Middle frontal gyrus (tissue), 1 donor: ENCODE data around the gene SPIRE2.

Experiments
- DNase-seq: peaks from one replicate; pipeline ENCODE4 v3.0.0-alpha.2; 2015; ENCODE audit warnings: low spot score; ENCODE audit errors: extremely low spot score

SPIRE2 gene

GRCh38 chr16:89837014-89837546 is 8.8 kb downstream of the SPIRE2 start:
- DNase-seq, result no peak

DNA sequence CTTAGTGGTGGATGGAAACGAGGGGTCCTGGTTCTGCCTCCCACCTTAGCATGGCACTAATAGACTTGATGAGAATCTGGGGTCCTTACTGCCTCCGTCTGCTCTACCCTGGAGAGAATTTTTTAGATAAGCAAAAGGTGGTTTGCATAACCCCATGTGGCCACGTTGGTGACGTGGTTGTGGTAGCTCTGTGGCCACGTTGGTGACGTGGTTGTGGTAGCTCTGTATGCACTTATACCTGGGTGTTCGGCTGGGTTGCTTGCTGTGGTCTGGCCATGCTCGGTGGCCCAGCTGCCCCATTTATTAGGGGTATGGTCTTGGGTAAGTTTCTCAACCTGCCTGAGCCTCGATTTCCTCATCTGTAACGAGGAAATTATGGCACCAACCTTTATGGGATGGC is 13.0 kb downstream of the SPIRE2 start:
- no peak for DNase-seq

- DNase-seq, result no peak
These were observed 14.5 kb downstream of the SPIRE2 start for GRCh38 chr16:89842471-89843408.

DNA sequence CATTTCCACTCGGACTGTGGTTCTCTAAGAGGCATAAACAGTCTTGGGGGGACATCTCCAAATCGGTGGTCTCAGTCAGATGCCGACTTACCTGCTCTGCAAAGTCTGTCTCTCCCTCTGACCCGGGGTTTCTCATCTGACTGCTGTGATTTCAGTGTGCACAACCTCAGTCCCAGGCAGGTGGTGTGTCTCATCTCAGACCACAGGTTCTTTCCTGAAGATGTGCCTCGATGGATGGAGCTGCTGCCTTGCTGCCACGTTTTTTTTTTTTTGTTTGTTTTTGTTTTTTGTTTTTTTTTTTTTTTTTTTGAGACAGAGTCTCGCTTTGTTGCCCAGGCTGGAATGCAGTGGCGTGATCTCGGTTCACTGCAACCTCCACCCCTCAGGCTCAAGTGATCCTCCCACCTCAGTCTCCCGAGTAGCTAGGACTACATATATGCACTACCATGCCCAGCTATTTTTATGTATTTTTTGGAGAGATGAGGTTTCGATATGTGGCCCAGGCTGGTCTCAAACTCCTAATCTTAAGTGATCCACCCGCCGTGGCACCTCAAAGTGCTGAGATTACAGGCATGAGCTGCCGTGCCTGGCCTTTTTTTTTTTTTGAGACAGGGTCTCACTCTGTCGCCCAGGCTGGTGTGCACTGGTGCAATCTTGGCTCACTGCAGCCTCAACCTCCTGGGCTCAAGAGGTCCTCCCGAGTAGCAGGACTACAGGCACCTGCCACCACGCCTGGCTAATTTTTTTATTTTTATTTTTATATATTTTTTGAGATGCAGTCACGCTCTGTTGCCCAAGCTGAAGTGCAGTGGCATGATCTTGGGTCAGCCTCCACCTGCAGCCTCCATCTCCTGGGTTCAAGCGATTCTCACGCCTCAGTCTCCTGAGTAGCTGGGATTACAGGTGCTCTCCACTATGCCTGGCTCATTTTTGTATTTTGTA is 15.4 kb downstream of the SPIRE2 start:
- DNase-seq, result no peak

GRCh38 chr16:89844739-89845339 is 16.6 kb downstream of the SPIRE2 start:
- DNase-seq, result no peak

- no peak for DNase-seq
These were observed 17.1 kb downstream of the SPIRE2 start for GRCh38 chr16:89845417-89845816.

DNA sequence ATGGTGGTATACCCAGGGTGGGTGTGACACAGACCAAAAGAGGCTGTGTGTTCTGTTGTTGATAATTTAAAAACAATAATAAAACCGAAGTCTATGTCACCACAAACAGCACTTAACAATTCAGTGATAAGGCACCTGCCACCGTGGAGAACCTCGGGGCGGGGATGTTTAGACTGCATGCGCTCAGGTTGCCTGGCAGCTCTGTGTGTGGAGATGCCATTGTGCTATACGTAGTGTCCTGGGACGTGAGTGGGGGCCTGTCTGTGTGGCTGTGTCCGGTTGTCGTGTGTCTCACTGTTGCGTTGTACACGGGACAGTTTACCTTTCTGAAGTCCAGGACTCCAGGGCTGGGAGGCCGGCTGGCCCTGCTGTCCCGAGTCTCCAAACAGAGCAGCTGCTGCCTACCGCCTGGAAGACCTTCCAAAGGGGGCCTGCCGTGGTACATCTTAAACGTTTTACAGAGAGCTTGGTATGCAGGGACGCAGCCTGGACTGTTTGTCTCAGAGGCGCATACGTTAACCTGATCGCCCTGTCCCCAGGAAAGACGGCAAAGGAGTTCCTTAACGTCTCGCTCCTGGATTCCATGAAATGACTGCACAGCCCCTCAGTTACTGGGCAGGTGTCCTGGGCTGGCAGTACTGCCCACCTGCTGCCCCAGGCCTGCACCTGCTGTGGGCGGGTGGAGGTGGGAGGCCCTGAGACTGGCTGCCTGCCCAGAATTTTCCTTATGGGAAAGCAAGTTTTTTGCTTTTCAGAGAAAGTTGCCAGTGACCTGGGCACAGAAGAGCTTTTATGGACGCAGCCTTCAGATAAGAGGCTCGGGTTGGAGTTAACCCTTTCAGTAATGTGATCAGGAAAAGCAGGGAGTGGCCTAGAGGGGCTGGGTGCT is 19.0 kb downstream of the SPIRE2 start:
- no peak for DNase-seq

DNA sequence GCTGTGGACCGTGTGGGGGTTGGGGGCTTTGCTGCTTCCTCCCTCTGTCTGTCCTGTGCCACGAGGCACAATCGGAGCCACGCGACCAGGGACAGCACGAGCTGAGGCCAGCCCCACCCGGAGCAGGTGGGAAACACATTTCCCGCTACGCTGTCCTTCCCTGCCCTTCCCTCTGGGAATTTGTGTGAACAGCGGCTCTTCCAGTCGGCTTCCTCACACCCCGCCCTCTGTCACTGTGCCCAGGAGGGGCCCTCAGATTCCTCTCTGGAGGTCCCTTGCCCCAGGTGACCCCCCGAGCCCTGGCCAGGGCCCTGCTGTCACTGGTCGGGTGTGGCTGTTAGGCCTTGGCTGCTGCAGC is 19.6 kb downstream of the SPIRE2 start:
- DNase-seq, result no peak

GRCh38 chr16:89848974-89849373 is 20.7 kb downstream of the SPIRE2 start:
- no peak for DNase-seq

GRCh38 chr16:89853306-89853993 is 25.2 kb downstream of the SPIRE2 start:
- DNase-seq, result no peak

DNA sequence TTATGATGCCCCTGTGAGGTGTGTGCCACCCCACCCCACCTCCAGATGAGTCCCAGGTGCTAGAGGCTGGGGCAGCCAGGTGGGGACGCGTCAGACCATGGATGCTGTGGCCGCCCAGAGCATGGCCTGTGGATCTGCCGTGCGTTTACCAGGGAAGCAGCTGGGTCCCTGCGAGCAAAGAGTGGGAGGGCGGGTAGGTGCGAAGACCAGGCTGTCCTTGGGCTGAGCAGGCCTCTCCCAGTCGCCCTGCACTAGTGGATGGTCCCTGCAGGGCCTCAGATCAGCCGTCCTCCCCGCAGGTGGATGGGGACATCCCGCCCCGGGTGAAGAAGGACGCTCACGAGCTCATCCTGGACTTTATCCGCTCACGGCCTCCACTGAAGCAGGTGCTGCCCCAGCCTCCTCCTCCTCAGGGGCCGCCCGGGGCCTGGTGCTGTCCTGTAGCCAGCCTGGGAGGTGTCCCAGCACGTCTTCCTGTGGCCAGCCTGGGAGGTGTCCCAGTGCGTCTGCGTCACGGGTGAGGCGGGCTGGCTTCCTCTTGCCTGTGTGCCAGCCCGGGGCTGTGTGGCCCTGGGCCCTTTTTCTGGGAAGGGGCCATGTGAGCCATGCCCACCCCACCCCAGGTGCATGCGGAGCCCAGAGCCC is 27.1 kb downstream of the SPIRE2 start:
- DNase-seq, result no peak

GRCh38 chr16:89855986-89856385 is 27.7 kb downstream of the SPIRE2 start:
- no peak for DNase-seq

DNA sequence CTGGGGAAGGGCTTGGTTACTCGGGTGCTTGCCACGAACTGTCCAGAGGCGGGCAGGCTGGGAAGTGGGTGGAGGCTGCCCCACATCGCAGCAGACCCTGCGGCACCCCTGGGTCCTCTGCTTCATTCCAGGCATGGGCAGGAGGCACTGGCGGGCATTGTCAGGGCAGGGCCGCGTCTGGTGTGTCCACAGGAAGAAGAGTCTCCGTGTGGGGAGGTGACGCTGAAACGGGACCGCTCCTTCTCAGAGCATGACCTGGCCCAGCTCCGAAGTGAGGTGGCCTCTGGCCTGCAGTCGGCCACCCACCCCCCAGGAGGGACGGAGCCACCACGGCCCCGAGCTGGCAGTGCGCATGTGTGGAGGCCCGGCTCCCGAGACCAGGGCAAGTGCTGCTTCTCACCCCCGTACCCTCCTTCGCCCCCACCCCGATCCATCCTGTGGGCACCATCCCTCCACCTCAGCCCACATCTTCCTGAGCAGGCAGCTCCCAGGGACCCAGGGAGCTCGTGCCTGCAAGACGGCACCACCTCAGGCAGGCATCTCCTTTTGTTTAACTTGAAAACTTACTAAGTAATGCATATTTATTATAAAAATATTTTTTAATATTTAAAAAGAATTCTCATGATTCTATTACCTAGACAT is 30.8 kb downstream of the SPIRE2 start:
- DNase-seq, result no peak

GRCh38 chr16:89859615-89860007 is 31.3 kb downstream of the SPIRE2 start:
- no peak for DNase-seq

- DNase-seq, result no peak
These were observed 32.6 kb downstream of the SPIRE2 start for GRCh38 chr16:89860747-89861304.

- no peak for DNase-seq
These were observed 33.4 kb downstream of the SPIRE2 start for GRCh38 chr16:89861648-89862047.

GRCh38 chr16:89862732-89863131 is 34.5 kb downstream of the SPIRE2 start:
- no peak for DNase-seq

GRCh38 chr16:89863741-89864526 is 35.7 kb downstream of the SPIRE2 start:
- DNase-seq, result no peak
